Mesothelial cell of epicardium (in vitro differentiated cells): ENCODE measurements around the gene LAMA3. TPM values are rescaled to one million over a fixed set of nuclear protein-coding genes. Genes with fewer than 3 reads are reported as not detected.

ENCODE experiments used
- DNase-seq, 2 experiments: peaks; one replicate each; pipeline ENCODE4 v3.0.0; 2021; ENCODE audit warnings: low spot score in 2 of 2; ENCODE audit not compliant: unreplicated experiment in 2 of 2
- H3K27ac Mint-ChIP-seq: 2 replicates; pipeline ENCODE4 v1.8.0; 2021; ENCODE audit warnings: mixed read lengths
- H3K27me3 Mint-ChIP-seq: 2 replicates; pipeline ENCODE4 v1.8.0; 2021; ENCODE audit warnings: low read depth, mixed read lengths
- H3K36me3 Mint-ChIP-seq: 2 replicates; pipeline ENCODE4 v1.8.0; 2021; ENCODE audit warnings: mixed read lengths
- H3K4me1 Mint-ChIP-seq: 2 replicates; pipeline ENCODE4 v1.8.0; 2021; ENCODE audit warnings: mixed read lengths
- H3K4me3 Mint-ChIP-seq: 2 replicates; pipeline ENCODE4 v1.8.0; 2021; ENCODE audit warnings: mild to moderate bottlenecking, moderate library complexity, mixed read lengths
- H3K9me3 Mint-ChIP-seq: 2 replicates; pipeline ENCODE4 v1.8.0; 2021; ENCODE audit warnings: mixed read lengths
- CTCF ChIP-seq: fragments of 200-600 bp; sonication (generic); IDR thresholded peaks from one replicate; pipeline ENCODE4 v1.5.0; 2021; ENCODE audit warnings: antibody characterized with exemption; ENCODE audit not compliant: unreplicated experiment
- total RNA-seq: library from RNA; stranded (reverse); gene quantifications from 3 replicates; pipeline ENCODE4 v1.2.1, GENCODE V29; 2021

Gene LAMA3
- total RNA-seq, 1 donor from 2014 or later = 6.7 TPM

DNA sequence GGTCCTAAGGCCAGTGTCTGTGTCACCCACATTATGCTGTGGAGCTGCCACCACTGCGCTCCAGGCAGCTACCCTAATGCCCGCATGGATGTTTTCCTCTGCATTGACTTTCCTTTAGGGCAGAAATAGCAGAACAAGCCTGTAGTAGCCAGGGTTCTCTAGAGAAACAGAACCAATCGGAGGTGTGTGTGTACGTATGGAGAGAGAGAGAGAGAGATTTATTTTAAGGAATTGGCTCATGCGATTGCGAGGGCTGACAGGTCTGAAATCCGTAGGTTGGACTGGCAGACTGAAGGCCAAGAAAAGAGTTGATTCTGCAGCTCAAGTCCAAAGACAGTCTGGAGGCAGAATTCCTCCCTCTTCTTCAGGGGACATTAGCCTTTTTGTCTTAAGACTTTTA is 110.3 kb downstream of the LAMA3 start:
- no peak overlapping the region for H3K27ac Mint-ChIP-seq
- peaks cover 7% of the 10 kb centered on the region for H3K27me3 Mint-ChIP-seq
- peaks cover 15% of the 10 kb centered on the region for H3K9me3 Mint-ChIP-seq
- DNase-seq = no peak
- H3K36me3 Mint-ChIP-seq = peaks cover 2% of the 10 kb centered on the region
- no peak for TF ChIP-seq CTCF
- no peak overlapping the region for H3K4me3 Mint-ChIP-seq
- H3K4me1 Mint-ChIP-seq = peaks cover 1% of the 10 kb centered on the region

GRCh38 chr18:23800902-23801301 is 111.6 kb downstream of the LAMA3 start:
- Mint-ChIP-seq H3K4me1 (peaks cover 1% of the 10 kb centered on the region), H3K27ac (no peak overlapping the region), H3K27me3 (peaks cover 7% of the 10 kb centered on the region), H3K36me3 (peaks cover 2% of the 10 kb centered on the region), H3K9me3 (peaks cover 7% of the 10 kb centered on the region), H3K4me3 (no peak overlapping the region)
- TF ChIP-seq CTCF = no peak
- no peak for DNase-seq

DNA sequence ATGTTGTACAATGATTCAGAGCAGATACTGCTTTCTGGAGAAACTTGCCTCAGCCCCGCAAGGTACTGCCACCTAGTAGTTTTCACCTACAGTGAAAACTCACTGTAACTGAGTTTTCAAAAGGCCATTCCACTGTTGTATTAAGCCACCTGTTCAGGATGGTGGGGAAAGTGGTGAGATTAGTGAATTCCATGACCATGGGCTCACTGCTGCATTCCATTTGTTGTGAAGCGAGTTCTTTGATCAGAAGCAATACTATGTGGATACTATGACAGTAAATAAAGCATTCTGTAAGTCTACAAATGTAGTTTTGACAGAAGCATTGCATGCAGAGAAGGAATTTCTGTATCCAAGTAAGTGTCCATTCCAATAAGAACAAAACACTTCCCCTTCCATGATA is 113.6 kb downstream of the LAMA3 start:
- no peak for TF ChIP-seq CTCF
- Mint-ChIP-seq H3K4me3 (no peak overlapping the region), H3K36me3 (peaks cover 2% of the 10 kb centered on the region), H3K4me1 (peaks cover 1% of the 10 kb centered on the region), H3K9me3 (peaks cover 5% of the 10 kb centered on the region), H3K27me3 (peaks cover 7% of the 10 kb centered on the region), H3K27ac (no peak overlapping the region)
- DNase-seq = no peak

DNA sequence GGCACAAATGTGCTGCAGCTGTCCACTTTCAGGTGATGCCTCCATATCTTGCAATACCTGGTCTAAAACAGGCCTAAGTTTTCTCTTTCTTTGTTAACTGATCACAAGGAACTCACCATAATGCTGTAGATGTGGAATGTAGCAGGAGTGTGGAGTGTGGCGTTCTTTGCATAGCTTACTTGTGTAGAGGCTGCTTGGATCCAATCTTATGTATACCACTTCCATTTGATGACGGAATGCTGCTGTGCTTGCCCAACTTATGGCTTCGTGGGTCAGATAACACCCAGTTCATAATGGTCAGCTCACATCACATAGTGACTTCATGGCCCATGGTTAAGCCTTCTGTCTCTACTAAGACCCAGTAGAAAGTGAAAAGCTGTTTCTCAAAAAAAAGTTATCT is 114.5 kb downstream of the LAMA3 start:
- no peak overlapping the region for H3K4me3 Mint-ChIP-seq
- peaks cover 2% of the 10 kb centered on the region for H3K36me3 Mint-ChIP-seq
- peaks cover 5% of the 10 kb centered on the region for H3K9me3 Mint-ChIP-seq
- H3K27ac Mint-ChIP-seq = no peak overlapping the region
- no peaks in the 10 kb centered on the region for H3K4me1 Mint-ChIP-seq
- no peak for TF ChIP-seq CTCF
- peaks cover 7% of the 10 kb centered on the region for H3K27me3 Mint-ChIP-seq
- DNase-seq = no peak

- peaks cover 22% of the 10 kb centered on the region for H3K27me3 Mint-ChIP-seq
- H3K4me3 Mint-ChIP-seq = no peak overlapping the region
- peaks cover 2% of the 10 kb centered on the region for H3K9me3 Mint-ChIP-seq
- no peak for DNase-seq
- no peaks in the 10 kb centered on the region for H3K4me1 Mint-ChIP-seq
- H3K36me3 Mint-ChIP-seq = no peaks in the 10 kb centered on the region
- no peak overlapping the region for H3K27ac Mint-ChIP-seq
- no peak for TF ChIP-seq CTCF
These were observed 116.6 kb downstream of the LAMA3 start for GRCh38 chr18:23805898-23806297.

GRCh38 chr18:23809415-23809814 is 120.2 kb downstream of the LAMA3 start:
- Mint-ChIP-seq H3K36me3 (no peaks in the 10 kb centered on the region), H3K4me1 (no peaks in the 10 kb centered on the region), H3K27ac (no peak overlapping the region), H3K9me3 (no peaks in the 10 kb centered on the region), H3K27me3 (peaks cover 30% of the 10 kb centered on the region), H3K4me3 (no peak overlapping the region)
- DNase-seq = no peak
- TF ChIP-seq CTCF = no peak
